ENCODE results near the gene MAGIX. TPM values are rescaled to one million over a fixed set of nuclear protein-coding genes. Genes with fewer than 3 reads are reported as not detected.
A peak's percentile ranks its signal among the peaks of the same experiment; 100 is the strongest.
"Not testable (repeated sequence)": the region's sequence is repeated elsewhere in the genome, so short reads cannot be mapped to it uniquely, and the experiment has no call there.

MAGIX gene
- 1 to 10 TPM; 4.3 to 7.9 (median 5.5) TPM for polyA plus RNA-seq (ENCODE audit: insufficient read length in 4 of 4)

- DNase-seq (ENCODE audit: low read depth in 4 of 4, low spot score in 3 of 4) = no peak
These were observed at the start of gene MAGIX for GRCh38 chrX:49162620-49163019. MAGIX (plus strand) TSS chrX:49162758; CDS start chrX:49162890, 132 bp downstream.

- no peak for DNase-seq (ENCODE audit: low read depth in 4 of 4, low spot score in 3 of 4)
These were observed 46.5 kb upstream of the MAGIX start for GRCh38 chrX:49116076-49116475.

- no peak for DNase-seq (ENCODE audit: low read depth in 4 of 4, low spot score in 3 of 4)
These were observed 45.8 kb upstream of the MAGIX start for GRCh38 chrX:49116716-49117115.

GRCh38 chrX:49117581-49117980 lies 45.0 kb upstream of the MAGIX start:
- DNase-seq (ENCODE audit: low read depth in 4 of 4, low spot score in 3 of 4) = no peak

GRCh38 chrX:49120091-49120490 lies 42.5 kb upstream of the MAGIX start:
- DNase-seq (ENCODE audit: low read depth in 4 of 4, low spot score in 3 of 4) = no peak

- no peak for DNase-seq (ENCODE audit: low read depth in 4 of 4, low spot score in 3 of 4)
These were observed 40.1 kb upstream of the MAGIX start for GRCh38 chrX:49122499-49122898.

GRCh38 chrX:49127742-49128258 lies 34.8 kb upstream of the MAGIX start:
- not testable (repeated sequence) for DNase-seq (ENCODE audit: low read depth in 4 of 4, low spot score in 3 of 4)

- no peak for DNase-seq (ENCODE audit: low read depth in 4 of 4, low spot score in 3 of 4)
These were observed 33.1 kb upstream of the MAGIX start for GRCh38 chrX:49129427-49129826.

- DNase-seq (ENCODE audit: low read depth in 4 of 4, low spot score in 3 of 4) = not testable (repeated sequence)
These were observed 30.3 kb upstream of the MAGIX start for GRCh38 chrX:49132275-49132674.

GRCh38 chrX:49133759-49134158 lies 28.8 kb upstream of the MAGIX start:
- DNase-seq (ENCODE audit: low read depth in 4 of 4, low spot score in 3 of 4) = no peak

GRCh38 chrX:49137492-49137891 lies 25.1 kb upstream of the MAGIX start:
- no peak for DNase-seq (ENCODE audit: low read depth in 4 of 4, low spot score in 3 of 4)

GRCh38 chrX:49139713-49140112 lies 22.8 kb upstream of the MAGIX start:
- no peak for DNase-seq (ENCODE audit: low read depth in 4 of 4, low spot score in 3 of 4)

GRCh38 chrX:49142264-49142663 lies 20.3 kb upstream of the MAGIX start:
- DNase-seq (ENCODE audit: low read depth in 4 of 4, low spot score in 3 of 4) = not testable (repeated sequence)

GRCh38 chrX:49143154-49143553 lies 19.4 kb upstream of the MAGIX start:
- DNase-seq (ENCODE audit: low read depth in 4 of 4, low spot score in 3 of 4) = not testable (repeated sequence)

GRCh38 chrX:49147282-49147681 lies 15.3 kb upstream of the MAGIX start:
- no peak for DNase-seq (ENCODE audit: low read depth in 4 of 4, low spot score in 3 of 4)

GRCh38 chrX:49147936-49148335 lies 14.6 kb upstream of the MAGIX start:
- no peak for DNase-seq (ENCODE audit: low read depth in 4 of 4, low spot score in 3 of 4)

GRCh38 chrX:49148390-49149100 lies 14.0 kb upstream of the MAGIX start:
- not testable (repeated sequence) for DNase-seq (ENCODE audit: low read depth in 4 of 4, low spot score in 3 of 4)

GRCh38 chrX:49149291-49149690 lies 13.3 kb upstream of the MAGIX start:
- not testable (repeated sequence) for DNase-seq (ENCODE audit: low read depth in 4 of 4, low spot score in 3 of 4)

- no peak for DNase-seq (ENCODE audit: low read depth in 4 of 4, low spot score in 3 of 4)
These were observed 9.1 kb upstream of the MAGIX start for GRCh38 chrX:49153467-49153866.

GRCh38 chrX:49155243-49155899 lies 7.2 kb upstream of the MAGIX start:
- DNase-seq (ENCODE audit: low read depth in 4 of 4, low spot score in 3 of 4) = peak in 2 of 4 donors; percentile 40 to 43

GRCh38 chrX:49155900-49156837 lies 6.4 kb upstream of the MAGIX start:
- peak in 3 of 4 donors; percentile 65 to 68 (median 67) for DNase-seq (ENCODE audit: low read depth in 4 of 4, low spot score in 3 of 4)
